NAMALWA (cell line): Measurements from ENCODE around the gene RAD51B.
"Not testable (repeated sequence)": the region's sequence is repeated elsewhere in the genome, so short reads cannot be mapped to it uniquely, and the experiment has no call there.

Experiments used
- DNase-seq: peaks from one replicate; pipeline ENCODE4 v3.0.0-alpha.2; 2015; ENCODE audit warnings: low spot score

Gene RAD51B

GRCh38 chr14:68028075-68028474 is 208.5 kb downstream of the RAD51B start:
- no peak for DNase-seq

GRCh38 chr14:68031011-68031410 is 211.4 kb downstream of the RAD51B start:
- not testable (repeated sequence) for DNase-seq

GRCh38 chr14:68032154-68032553 is 212.6 kb downstream of the RAD51B start:
- no peak for DNase-seq

- DNase-seq: no peak
These were observed 213.9 kb downstream of the RAD51B start for GRCh38 chr14:68033336-68033932.

- no peak for DNase-seq
These were observed 215.3 kb downstream of the RAD51B start for GRCh38 chr14:68034896-68035295.

- DNase-seq: no peak
These were observed 216.6 kb downstream of the RAD51B start for GRCh38 chr14:68036202-68036601.

- DNase-seq: no peak
These were observed 220.0 kb downstream of the RAD51B start for GRCh38 chr14:68039593-68039992.

- no peak for DNase-seq
These were observed 221.2 kb downstream of the RAD51B start for GRCh38 chr14:68040633-68041369.

GRCh38 chr14:68041876-68042354 is 222.3 kb downstream of the RAD51B start:
- no peak for DNase-seq

- DNase-seq: no peak
These were observed 223.1 kb downstream of the RAD51B start for GRCh38 chr14:68042586-68043210.

- no peak for DNase-seq
These were observed 224.2 kb downstream of the RAD51B start for GRCh38 chr14:68043752-68044151.

- DNase-seq: no peak
These were observed 228.3 kb downstream of the RAD51B start for GRCh38 chr14:68047906-68048305.

GRCh38 chr14:68048815-68049214 is 229.2 kb downstream of the RAD51B start:
- not testable (repeated sequence) for DNase-seq

- no peak for DNase-seq
These were observed 230.6 kb downstream of the RAD51B start for GRCh38 chr14:68050177-68050576.

- no peak for DNase-seq
These were observed 231.6 kb downstream of the RAD51B start for GRCh38 chr14:68051146-68051545.

- no peak for DNase-seq
These were observed 240.6 kb downstream of the RAD51B start for GRCh38 chr14:68060198-68060597.

GRCh38 chr14:68062651-68063050 is 243.1 kb downstream of the RAD51B start:
- DNase-seq: no peak

- DNase-seq: no peak
These were observed 245.7 kb downstream of the RAD51B start for GRCh38 chr14:68065322-68065721.

- DNase-seq: no peak
These were observed 255.3 kb downstream of the RAD51B start for GRCh38 chr14:68074765-68075381.

GRCh38 chr14:68075382-68076029 is 255.9 kb downstream of the RAD51B start:
- no peak for DNase-seq

GRCh38 chr14:68076451-68076850 is 256.9 kb downstream of the RAD51B start:
- DNase-seq: no peak
